Type B pancreatic cell (in vitro differentiated cells): ENCODE results near the gene IFIT1B. TPM values are rescaled to one million over a fixed set of nuclear protein-coding genes. Genes with fewer than 3 reads are reported as not detected.

ENCODE experiments used
- DNase-seq: peaks from one replicate; pipeline ENCODE4 v3.0.0; 2021; ENCODE audit warnings: mixed read lengths; ENCODE audit not compliant: unreplicated experiment; ENCODE audit errors: extremely low spot score
- H3K27ac Mint-ChIP-seq: 2 replicates; pipeline ENCODE4 v1.8.0; 2021; ENCODE audit warnings: mild to moderate bottlenecking, mixed read lengths
- H3K27me3 Mint-ChIP-seq: 2 replicates; pipeline ENCODE4 v1.8.0; 2021; ENCODE audit warnings: mixed read lengths
- H3K36me3 Mint-ChIP-seq: 2 replicates; pipeline ENCODE4 v1.8.0; 2021; ENCODE audit warnings: mixed read lengths
- H3K4me1 Mint-ChIP-seq: one replicate; pipeline ENCODE4 v1.8.0; 2021; ENCODE audit warnings: mixed read lengths; ENCODE audit not compliant: unreplicated experiment
- H3K4me3 Mint-ChIP-seq: 2 replicates; pipeline ENCODE4 v1.8.0; 2021; ENCODE audit warnings: mild to moderate bottlenecking, mixed read lengths
- H3K9me3 Mint-ChIP-seq: 2 replicates; pipeline ENCODE4 v1.8.0; 2021; ENCODE audit warnings: mixed read lengths
- total RNA-seq: library from RNA; stranded (reverse); gene quantifications from 2 replicates; pipeline ENCODE4 v1.2.1, GENCODE V29; 2021; ENCODE audit warnings: low replicate concordance
- TF ChIP-seq, protein P1 (sequence below): fragments of 200-600 bp; sonication (generic); conservative IDR thresholded peaks from 2 replicates; pipeline ENCODE4 v1.5.0; 2021; ENCODE audit warnings: antibody characterized with exemption, mild to moderate bottlenecking

The IFIT1B gene
- total RNA-seq, 1 donor from 2014 or later: not detected

DNA sequence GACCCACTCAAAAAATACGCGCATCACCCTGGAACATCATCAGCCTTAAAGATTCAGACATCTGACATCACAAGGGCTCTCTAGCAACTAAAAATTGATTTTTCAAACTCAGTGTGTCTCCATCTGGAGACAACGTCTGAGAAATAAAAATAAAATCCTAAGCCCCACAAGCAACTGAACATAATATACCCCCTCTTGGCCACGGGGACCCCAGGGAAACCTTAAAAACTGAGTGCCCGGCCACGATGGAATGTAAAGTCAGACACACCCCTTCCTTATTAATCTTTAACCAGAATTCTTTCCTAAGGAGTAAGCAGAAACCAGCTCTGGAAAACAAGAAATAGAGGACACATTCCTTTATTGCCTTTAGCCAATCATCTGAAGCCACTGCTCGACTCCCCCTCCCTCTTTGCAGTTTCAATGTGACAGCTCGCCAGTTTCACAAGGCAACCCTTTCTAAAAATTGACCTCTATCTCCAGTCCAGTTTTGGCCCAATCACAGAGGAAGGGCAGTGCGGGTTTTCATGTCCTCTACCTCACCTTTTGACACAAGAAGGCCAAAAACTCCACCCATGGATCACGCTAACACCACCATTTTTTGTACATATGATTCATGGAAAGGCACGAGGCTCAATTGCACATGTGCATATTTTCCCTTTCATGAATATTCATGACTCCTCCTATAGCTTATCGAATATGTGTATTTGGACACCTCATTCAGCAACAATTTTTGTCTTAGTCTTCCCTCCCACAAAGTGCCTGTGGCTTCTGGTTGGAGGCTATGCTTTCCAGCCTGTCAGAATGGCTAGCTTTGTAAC is 25.9 kb upstream of the IFIT1B start:
- peak overlapping the region; percentile 81 for H3K4me3 Mint-ChIP-seq
- TF ChIP-seq, protein P1, sequence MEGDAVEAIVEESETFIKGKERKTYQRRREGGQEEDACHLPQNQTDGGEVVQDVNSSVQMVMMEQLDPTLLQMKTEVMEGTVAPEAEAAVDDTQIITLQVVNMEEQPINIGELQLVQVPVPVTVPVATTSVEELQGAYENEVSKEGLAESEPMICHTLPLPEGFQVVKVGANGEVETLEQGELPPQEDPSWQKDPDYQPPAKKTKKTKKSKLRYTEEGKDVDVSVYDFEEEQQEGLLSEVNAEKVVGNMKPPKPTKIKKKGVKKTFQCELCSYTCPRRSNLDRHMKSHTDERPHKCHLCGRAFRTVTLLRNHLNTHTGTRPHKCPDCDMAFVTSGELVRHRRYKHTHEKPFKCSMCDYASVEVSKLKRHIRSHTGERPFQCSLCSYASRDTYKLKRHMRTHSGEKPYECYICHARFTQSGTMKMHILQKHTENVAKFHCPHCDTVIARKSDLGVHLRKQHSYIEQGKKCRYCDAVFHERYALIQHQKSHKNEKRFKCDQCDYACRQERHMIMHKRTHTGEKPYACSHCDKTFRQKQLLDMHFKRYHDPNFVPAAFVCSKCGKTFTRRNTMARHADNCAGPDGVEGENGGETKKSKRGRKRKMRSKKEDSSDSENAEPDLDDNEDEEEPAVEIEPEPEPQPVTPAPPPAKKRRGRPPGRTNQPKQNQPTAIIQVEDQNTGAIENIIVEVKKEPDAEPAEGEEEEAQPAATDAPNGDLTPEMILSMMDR: no peak
- no peak for DNase-seq
- H3K27ac Mint-ChIP-seq: peak overlapping the region; percentile 98
- H3K36me3 Mint-ChIP-seq: peaks cover 5% of the 10 kb centered on the region
- no peaks in the 10 kb centered on the region for H3K27me3 Mint-ChIP-seq
- peaks cover 5% of the 10 kb centered on the region for H3K9me3 Mint-ChIP-seq
- H3K4me1 Mint-ChIP-seq: peaks cover 44% of the 10 kb centered on the region

DNA sequence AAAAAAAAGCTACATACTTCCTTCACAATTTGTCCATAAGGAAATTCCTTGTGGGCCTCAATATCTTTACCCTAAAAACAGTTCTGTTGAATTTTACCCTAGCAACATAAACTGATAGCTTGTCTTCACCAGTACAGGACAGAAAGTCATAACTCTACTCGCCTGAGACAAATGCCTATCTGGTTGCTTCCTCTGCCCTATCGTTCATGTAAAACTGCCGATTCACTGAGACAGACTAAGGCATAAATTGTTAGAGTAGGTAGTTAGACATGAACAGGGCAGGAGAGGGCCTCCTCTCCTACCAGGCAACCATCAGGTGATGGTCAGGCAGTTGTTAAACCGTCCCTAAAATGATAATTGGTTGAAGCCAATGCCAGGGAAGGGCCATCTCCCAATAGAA is 25.1 kb upstream of the IFIT1B start:
- H3K36me3 Mint-ChIP-seq: peaks cover 5% of the 10 kb centered on the region
- no peaks in the 10 kb centered on the region for H3K27me3 Mint-ChIP-seq
- peak overlapping the region; percentile 98 for H3K27ac Mint-ChIP-seq
- peak overlapping the region; percentile 81 for H3K4me3 Mint-ChIP-seq
- TF ChIP-seq, protein P1: no peak
- H3K9me3 Mint-ChIP-seq: peaks cover 5% of the 10 kb centered on the region
- peaks cover 45% of the 10 kb centered on the region for H3K4me1 Mint-ChIP-seq
- no peak for DNase-seq

DNA sequence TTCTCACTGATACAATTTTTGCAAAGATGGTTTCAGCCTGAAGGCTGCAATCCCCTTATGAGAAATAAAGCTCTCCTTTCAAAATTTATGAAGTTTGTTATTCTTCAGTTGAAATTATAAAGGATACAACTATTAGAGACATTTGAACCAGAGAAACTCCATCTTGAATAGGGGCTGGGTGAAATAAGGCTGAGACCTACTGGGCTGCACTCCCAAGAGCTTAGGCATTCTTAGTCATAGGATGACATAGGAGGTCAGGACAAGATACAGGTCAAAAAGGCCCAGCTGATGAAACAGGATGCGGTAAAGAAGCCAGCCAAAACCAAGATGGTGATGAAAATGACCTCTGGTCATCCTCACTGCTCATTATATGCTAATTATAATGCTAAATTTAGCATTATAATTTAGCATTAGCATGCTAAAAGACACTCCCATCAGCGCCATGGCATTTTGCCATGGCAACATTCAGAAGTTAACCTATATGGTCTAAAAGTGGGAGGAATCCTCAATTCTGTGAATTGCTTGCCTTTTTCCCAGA is 22.4 kb upstream of the IFIT1B start:
- H3K36me3 Mint-ChIP-seq: peaks cover 5% of the 10 kb centered on the region
- peaks cover 11% of the 10 kb centered on the region for H3K9me3 Mint-ChIP-seq
- no peak for DNase-seq
- no peak overlapping the region for H3K4me3 Mint-ChIP-seq
- H3K27me3 Mint-ChIP-seq: no peaks in the 10 kb centered on the region
- TF ChIP-seq, protein P1: no peak
- no peak overlapping the region for H3K27ac Mint-ChIP-seq
- H3K4me1 Mint-ChIP-seq: peaks cover 32% of the 10 kb centered on the region

DNA sequence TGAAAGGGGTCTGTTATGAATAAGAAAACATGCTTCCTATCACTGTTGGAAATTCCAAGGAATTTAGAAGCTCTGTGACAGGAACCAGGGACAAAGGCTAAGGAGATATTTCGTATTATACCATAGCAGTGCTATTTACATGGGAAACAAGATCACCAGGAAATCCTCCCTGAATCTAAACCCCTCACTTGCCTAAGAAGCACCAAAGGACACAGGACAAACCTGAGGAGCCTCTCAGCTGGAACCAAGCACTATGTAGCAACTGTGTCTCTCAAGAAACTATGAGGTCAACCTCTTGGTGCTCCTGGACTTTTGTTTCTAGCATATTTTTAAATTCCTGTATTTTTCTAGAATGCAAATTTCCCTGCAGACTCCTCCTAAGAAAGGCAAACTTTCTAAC is 20.8 kb upstream of the IFIT1B start:
- no peak overlapping the region for H3K4me3 Mint-ChIP-seq
- H3K4me1 Mint-ChIP-seq: peaks cover 21% of the 10 kb centered on the region
- DNase-seq: no peak
- H3K27ac Mint-ChIP-seq: no peak overlapping the region
- H3K36me3 Mint-ChIP-seq: peaks cover 5% of the 10 kb centered on the region
- TF ChIP-seq, protein P1: no peak
- H3K9me3 Mint-ChIP-seq: peaks cover 11% of the 10 kb centered on the region
- no peaks in the 10 kb centered on the region for H3K27me3 Mint-ChIP-seq

DNA sequence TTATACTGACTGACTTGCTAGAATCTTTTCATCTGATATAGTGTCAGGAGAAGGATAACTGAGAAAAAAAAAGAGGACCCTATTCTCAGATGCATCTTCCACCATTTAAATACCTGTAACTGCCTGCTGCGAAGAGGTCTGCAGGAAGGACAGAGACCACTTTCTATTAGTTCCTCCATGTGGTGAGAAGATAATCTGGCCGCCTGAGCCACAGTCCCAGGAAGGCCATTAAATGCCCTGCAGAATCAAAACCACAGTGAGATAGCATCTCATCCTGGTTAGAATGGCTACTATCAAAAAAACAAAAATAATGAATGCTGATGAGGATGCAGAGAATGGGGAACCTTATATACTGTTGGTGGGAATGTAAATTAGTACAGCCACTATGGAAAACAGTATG is 19.9 kb upstream of the IFIT1B start:
- DNase-seq: no peak
- peaks cover 11% of the 10 kb centered on the region for H3K9me3 Mint-ChIP-seq
- no peak overlapping the region for H3K4me3 Mint-ChIP-seq
- TF ChIP-seq, protein P1: no peak
- H3K36me3 Mint-ChIP-seq: peaks cover 5% of the 10 kb centered on the region
- H3K27ac Mint-ChIP-seq: no peak overlapping the region
- no peaks in the 10 kb centered on the region for H3K27me3 Mint-ChIP-seq
- H3K4me1 Mint-ChIP-seq: peaks cover 13% of the 10 kb centered on the region
